Suppressor macrophage treated with lipopolysaccharide for 1 hour (primary cell): Measurements from ENCODE around the gene TTC3.
A peak's percentile ranks its signal among the peaks of the same experiment; 100 is the strongest.

ENCODE experiments used
- DNase-seq, 3 donors: peaks; one replicate each; pipeline ENCODE4 v3.0.0-alpha.2; 2020 to 2022

TTC3 gene

DNA sequence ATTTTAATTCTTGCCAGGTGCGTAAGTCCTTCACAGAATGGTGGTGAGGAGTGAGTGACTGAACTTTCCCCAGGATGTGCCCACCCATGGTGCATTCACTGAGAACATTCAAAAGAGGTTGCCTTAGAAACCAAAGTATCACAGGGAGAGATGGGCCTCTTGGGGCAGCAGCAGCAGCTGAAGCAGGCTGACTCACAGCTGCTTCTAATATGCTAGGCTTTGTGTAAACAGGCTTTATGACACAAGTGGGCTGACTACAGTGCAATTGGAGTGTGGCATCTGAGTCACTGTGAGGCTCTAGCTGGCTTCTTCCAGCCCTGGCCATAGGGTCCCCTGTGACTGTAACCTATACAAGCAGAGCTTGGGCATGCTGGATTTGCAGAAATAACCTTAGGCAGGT is 12.8 kb upstream of the TTC3 start:
- DNase-seq = peak; percentile 62 to 71 (median 67)

GRCh38 chr21:37061926-37062592 is 11.0 kb upstream of the TTC3 start:
- no peak for DNase-seq

- no peak for DNase-seq
Observed at GRCh38 chr21:37062593-37062935, 10.5 kb upstream of the TTC3 start.

GRCh38 chr21:37063433-37063832 is 9.6 kb upstream of the TTC3 start:
- DNase-seq = no peak

GRCh38 chr21:37064841-37065240 is 8.2 kb upstream of the TTC3 start:
- DNase-seq = no peak

- no peak for DNase-seq
Observed at GRCh38 chr21:37065561-37066177, 7.4 kb upstream of the TTC3 start.

GRCh38 chr21:37071561-37072273 is 1.3 kb upstream of the TTC3 start:
- peak; percentile 46 to 56 (median 55) for DNase-seq

DNA sequence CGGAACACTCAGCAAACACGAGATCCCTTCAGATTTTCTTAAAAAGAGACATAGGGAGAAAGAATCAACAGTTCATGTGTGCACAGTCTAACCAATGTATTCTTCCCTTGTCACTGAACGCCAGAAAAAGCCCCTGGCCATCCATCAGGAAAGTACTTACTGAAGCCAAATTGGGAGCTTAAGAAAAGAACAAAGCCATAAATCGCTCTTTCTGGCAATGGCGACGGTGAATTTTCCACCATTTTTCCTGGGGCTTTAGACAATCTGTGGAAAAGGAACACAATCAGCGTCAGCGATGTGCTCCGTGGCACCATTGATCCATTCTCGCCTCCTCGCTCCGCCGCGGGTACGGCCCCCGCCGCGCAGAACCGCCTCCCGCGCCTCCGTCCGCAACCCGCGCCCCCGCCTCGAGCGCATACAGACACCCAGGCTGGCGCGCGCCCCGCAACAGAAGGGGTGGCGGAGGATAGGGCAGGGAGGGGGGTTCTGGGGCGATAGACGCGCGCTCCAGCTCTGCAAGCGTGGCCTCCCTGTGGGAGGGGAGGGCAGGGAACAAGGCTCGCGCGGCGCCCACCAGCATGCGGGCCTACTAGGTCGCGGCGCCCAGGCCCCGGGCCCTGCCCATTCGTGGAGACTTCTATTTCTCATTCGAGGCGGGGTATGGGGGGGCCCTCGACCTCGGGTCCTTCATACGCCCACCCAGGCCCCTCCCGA is 623 bp upstream of the TTC3 start:
- peak in 2 of 3 donors; percentile 75 to 79 for DNase-seq

DNA sequence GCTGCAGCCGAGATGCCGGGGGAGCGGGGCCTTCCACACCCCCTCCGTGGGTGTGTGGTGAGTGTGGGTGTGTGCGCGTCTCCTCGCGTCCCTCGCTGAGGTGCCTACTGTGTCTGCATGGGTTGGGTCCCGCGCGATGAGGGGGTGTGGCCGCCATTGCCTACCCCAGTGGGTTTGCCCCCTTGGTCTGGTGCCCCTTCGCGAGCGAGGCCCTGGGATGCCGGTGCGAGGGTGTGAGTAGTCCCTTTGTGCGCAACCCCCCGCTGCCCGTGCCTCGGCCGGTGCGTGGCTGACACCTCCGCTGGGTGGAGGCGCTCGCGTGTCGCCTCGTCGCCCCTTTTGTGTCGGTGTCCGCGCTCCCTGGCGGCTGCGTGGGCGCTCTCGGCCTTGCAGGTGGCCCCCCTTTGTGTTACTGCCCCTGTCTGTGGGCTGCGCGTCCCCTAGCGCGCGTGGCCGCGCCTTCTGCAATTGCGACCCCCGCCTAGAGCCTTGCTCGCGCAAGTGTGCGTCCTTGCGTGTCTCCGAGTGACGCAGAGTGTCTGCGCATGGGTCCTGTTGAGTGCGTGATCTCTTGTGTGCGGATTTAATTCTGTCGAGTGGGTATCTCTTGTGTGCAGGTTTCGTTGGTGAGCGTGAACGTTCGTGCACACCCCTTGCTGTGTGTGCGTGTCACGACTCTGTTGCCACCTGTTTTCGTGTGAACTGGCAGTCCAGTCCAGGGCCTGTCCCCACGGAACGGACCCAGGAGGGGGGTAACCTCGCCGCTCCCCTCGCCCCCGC is 553 bp downstream of the TTC3 start:
- peak; percentile 48 to 60 (median 49) for DNase-seq

DNA sequence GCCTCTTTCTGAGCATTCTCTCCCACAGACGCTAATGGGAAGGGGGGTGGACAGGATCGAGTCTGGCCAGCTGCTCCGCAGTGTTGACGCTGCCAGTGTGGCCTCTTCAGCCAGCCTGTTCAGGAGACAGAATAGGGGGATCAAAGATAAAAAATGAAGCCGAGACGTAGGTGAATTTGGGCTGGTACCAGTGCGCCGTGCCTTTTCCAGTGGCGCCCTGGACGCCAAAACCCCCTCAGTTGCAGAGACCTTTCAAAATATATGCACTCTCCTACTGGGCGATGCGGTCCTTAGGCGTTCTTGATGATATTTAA is 1.1 kb downstream of the TTC3 start:
- peak in 1 of 3 donors; percentile 44 for DNase-seq

- no peak for DNase-seq
Observed at GRCh38 chr21:37074546-37074945, 1.5 kb downstream of the TTC3 start.

DNA sequence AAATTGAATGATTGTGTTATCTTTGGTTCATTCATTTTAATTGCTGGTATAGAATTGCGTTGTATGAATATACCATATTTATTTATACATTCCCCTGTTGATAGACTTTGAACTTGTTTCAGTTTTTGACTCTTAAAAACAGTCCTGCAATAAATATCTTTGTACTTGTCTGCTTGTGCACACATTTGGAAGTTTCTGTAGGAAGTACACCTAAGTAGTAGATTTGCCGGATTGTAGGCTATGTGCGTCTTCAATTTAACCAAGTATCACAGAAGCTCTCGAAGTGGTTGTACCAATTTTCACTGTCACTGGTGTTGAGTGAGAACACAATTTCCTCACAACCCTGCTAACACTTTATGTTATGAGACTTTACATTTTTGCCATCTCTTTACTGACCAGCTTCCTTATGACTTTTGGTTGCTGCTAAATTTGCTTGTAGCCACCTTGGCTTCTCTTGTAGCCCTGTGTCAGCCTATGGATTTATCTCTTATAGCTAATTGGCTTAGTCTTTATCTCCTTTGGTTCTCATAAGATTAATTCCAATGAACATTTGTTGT is 2.2 kb downstream of the TTC3 start:
- no peak for DNase-seq

DNA sequence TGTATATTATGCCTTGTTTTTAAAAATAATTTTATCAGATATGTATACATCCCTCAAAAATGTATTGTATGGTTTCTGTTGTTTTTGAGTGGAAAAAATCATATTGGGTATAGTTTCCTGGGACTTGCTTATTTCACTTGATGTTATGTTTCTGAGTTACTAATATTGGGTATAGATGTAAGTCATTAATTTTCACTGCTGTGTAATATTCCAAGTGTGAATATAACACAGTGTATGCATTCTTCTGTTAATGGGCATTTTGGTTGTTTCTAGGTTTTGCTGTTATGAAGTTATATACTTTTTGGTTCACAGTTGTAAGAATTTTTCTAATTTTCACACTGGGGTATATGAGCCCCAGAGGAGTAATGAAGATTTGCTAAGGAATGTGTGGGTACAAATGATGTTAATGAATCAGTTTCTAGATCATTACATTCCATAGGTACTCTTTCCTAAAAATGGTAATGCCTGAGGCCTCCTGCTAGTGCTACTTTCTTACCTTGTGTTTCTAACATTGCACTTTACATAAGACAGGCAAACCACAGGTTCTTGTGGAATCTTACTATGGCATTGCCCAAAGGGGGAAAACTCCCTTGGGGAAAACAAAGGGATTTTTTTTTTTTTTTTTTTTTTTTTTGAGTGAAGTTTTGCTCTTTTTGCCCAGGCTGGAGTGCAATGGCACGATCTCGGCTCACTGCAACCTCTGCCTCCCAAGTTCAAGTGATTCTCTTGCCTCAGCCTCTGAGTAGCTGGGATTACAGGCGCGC is 3.2 kb downstream of the TTC3 start:
- DNase-seq = peak in 2 of 3 donors; percentile 28 to 48

- no peak for DNase-seq
Observed at GRCh38 chr21:37077403-37077802, 4.3 kb downstream of the TTC3 start.

- peak; percentile 50 to 66 (median 64) for DNase-seq
Observed at GRCh38 chr21:37079211-37079824, 6.3 kb downstream of the TTC3 start.

DNA sequence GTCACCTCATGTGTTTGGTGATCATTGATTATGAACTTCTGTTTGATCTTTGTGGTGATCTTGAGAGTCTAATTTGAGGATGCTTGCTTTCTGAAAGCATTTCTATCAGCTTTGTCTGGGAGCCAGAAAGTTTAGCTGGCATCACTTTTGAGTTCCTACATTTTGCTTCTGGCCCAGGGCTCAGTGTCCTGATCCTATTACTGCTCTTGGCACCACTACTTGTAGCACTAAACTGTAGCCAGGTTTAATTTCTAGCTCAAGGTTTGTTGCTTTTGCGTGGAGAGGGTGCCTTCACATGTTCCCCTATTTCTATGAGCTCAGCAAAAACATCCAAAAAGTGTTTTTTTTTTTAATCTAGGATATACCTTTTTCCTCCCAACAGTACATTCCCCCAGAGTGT is 9.3 kb downstream of the TTC3 start:
- no peak for DNase-seq

DNA sequence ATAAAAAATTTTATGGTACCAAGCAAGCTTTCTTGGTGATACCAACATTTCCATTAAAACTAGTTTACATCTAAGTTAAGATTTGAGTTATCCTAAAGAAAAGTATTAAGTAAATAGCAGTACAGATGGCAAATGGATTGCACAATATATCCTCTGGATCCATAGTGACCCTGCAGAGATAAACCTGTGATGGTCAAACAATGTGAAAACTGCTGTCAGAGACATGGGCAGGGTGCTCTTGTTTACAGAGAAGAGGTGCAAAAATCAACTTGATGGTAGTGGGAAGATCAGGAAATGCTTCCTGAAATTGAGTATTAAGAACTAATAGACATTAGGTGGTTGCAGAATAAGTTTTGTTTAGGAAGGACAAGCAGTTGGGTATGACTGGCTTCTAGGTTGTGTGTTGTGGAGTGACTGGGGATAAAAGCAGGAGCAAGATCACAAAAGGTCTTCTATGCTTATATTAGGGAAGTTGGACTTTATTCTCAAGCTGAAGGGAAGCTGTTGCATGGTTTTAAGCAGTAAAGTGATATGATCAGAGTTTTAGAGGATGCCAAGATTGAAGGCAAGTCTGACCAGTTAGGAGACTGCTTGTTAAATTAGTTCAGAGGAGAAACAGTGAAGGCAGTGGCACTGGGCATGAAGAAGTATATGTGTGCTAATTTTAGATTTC is 9.9 kb downstream of the TTC3 start:
- no peak for DNase-seq

DNA sequence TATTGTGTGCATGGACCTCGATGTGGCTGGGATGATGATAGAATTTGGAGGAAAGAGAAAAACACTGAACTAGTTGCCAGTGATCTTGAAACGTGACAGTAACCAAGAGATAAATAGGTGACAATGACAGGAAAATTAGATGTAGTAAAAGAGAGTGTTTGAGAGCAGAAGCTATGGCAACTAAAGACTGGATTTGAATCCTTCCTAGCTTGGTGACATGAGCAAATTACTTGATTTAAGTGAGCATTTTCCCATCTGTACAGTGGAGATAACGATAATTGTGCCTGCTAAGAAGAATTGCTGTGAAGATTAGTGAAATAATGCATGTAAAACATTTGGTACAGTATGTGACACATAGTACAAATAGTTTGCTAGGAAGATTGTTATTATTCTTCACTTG is 12.7 kb downstream of the TTC3 start:
- no peak for DNase-seq

- DNase-seq = peak; percentile 30 to 43 (median 43)
Observed at GRCh38 chr21:37087188-37087587, 14.1 kb downstream of the TTC3 start.

GRCh38 chr21:37088186-37088735 is 15.2 kb downstream of the TTC3 start:
- no peak for DNase-seq
